H9 (cell line): ENCODE data around the gene FOXK1. TPM values are rescaled to one million over a fixed set of nuclear protein-coding genes. Genes with fewer than 3 reads are reported as not detected.

ENCODE experiments used
- DNase-seq: peaks from one replicate; pipeline ENCODE4 v3.0.0-alpha.2; 2017
- H2AFZ ChIP-seq: one replicate; pipeline ENCODE4 v1.6.1; 2013; ENCODE audit warnings: mild to moderate bottlenecking, low read length, control low read depth, moderate library complexity
- H2AK5ac ChIP-seq: 2 replicates; pipeline ENCODE4 v1.6.1; 2013; ENCODE audit warnings: low read length, control low read depth, mixed read lengths; ENCODE audit not compliant: insufficient read length
- H2BK120ac ChIP-seq: one replicate; pipeline ENCODE4 v1.6.1; 2013; ENCODE audit warnings: low read depth, mild to moderate bottlenecking, low read length, control low read depth, inconsistent platforms; ENCODE audit not compliant: poor library complexity, severe bottlenecking
- H2BK12ac ChIP-seq: 2 replicates; pipeline ENCODE4 v1.6.1; 2013; ENCODE audit warnings: low read length, control low read depth, mixed read lengths, low read depth; ENCODE audit not compliant: insufficient read length
- H2BK15ac ChIP-seq: 2 replicates; pipeline ENCODE4 v1.6.1; 2013; ENCODE audit warnings: low read depth, low read length, control low read depth
- H2BK20ac ChIP-seq: one replicate; pipeline ENCODE4 v1.6.1; 2013; ENCODE audit warnings: low read depth, mild to moderate bottlenecking, low read length, control low read depth, inconsistent platforms; ENCODE audit not compliant: poor library complexity, severe bottlenecking
- H2BK5ac ChIP-seq: 2 replicates; pipeline ENCODE4 v1.6.1; 2013; ENCODE audit warnings: low read length, control low read depth, mixed read lengths; ENCODE audit not compliant: insufficient read length
- H3K14ac ChIP-seq: 2 replicates; pipeline ENCODE4 v1.6.1; 2013; ENCODE audit warnings: low read length, control low read depth; ENCODE audit not compliant: insufficient read depth
- H3K18ac ChIP-seq: 2 replicates; pipeline ENCODE4 v1.6.1; 2013; ENCODE audit warnings: low read depth, mild to moderate bottlenecking, mixed read lengths, low read length, control low read depth; ENCODE audit not compliant: insufficient read length
- H3K23ac ChIP-seq: 2 replicates; pipeline ENCODE4 v1.6.1; 2013; ENCODE audit warnings: low read length, control low read depth, mixed read lengths, low read depth; ENCODE audit not compliant: insufficient read length
- H3K23me2 ChIP-seq: 2 replicates; pipeline ENCODE4 v1.6.1; 2013; ENCODE audit warnings: low read depth, mild to moderate bottlenecking, mixed read lengths, low read length, control low read depth; ENCODE audit not compliant: insufficient read length, poor library complexity, severe bottlenecking
- H3K27ac ChIP-seq: 2 replicates; pipeline ENCODE4 v1.5.1; 2013; ENCODE audit warnings: low read length, control low read depth, mixed read lengths, low read depth; ENCODE audit not compliant: insufficient read length
- H3K27me3 ChIP-seq: 2 replicates; pipeline ENCODE4 v1.6.1; 2013; ENCODE audit warnings: low read length, control low read depth, inconsistent platforms; ENCODE audit not compliant: insufficient read depth
- H3K4ac ChIP-seq: 2 replicates; pipeline ENCODE4 v1.6.1; 2013; ENCODE audit warnings: low read depth, mild to moderate bottlenecking, control low read depth, inconsistent platforms, low read length, moderate library complexity
- H3K4me1 ChIP-seq: 2 replicates; pipeline ENCODE4 v1.6.1; 2013; ENCODE audit warnings: low read length, control low read depth, inconsistent platforms; ENCODE audit not compliant: insufficient read depth
- H3K4me2 ChIP-seq: 2 replicates; pipeline ENCODE4 v1.6.1; 2013; ENCODE audit warnings: low read length, control low read depth, mixed read lengths; ENCODE audit not compliant: insufficient read length, insufficient read depth
- H3K56ac ChIP-seq: 2 replicates; pipeline ENCODE4 v1.6.1; 2013; ENCODE audit warnings: low read depth, mild to moderate bottlenecking, mixed read lengths, low read length, control low read depth; ENCODE audit not compliant: insufficient read length
- H3K79me1 ChIP-seq: 2 replicates; pipeline ENCODE4 v1.6.1; 2013; ENCODE audit warnings: low read depth, mild to moderate bottlenecking, moderate library complexity, low read length, control low read depth, inconsistent platforms; ENCODE audit not compliant: insufficient read depth, poor library complexity, severe bottlenecking
- H3K79me2 ChIP-seq: 2 replicates; pipeline ENCODE4 v1.6.1; 2013; ENCODE audit warnings: low read length, control low read depth, inconsistent platforms; ENCODE audit not compliant: insufficient read depth
- H3K9ac ChIP-seq: 2 replicates; pipeline ENCODE4 v1.6.1; 2013; ENCODE audit warnings: low read length, control low read depth, mixed read lengths; ENCODE audit not compliant: insufficient read length; ENCODE audit errors: extremely low read depth
- H3K9me3 ChIP-seq: one replicate; pipeline ENCODE4 v1.6.1; 2013; ENCODE audit warnings: low read depth, low read length, inconsistent platforms; ENCODE audit not compliant: control insufficient read depth
- H3T11ph ChIP-seq: one replicate; pipeline ENCODE4 v1.6.1; 2013; ENCODE audit warnings: mild to moderate bottlenecking, low read length, control low read depth, inconsistent platforms
- H4K20me1 ChIP-seq: one replicate; pipeline ENCODE4 v1.6.1; 2013; ENCODE audit not compliant: control insufficient read depth, insufficient read length, insufficient read depth
- H4K5ac ChIP-seq: 2 replicates; pipeline ENCODE4 v1.6.1; 2013; ENCODE audit warnings: low read depth, mild to moderate bottlenecking, mixed read lengths, low read length, control low read depth; ENCODE audit not compliant: insufficient read length
- H4K8ac ChIP-seq: replicated peaks from 2 replicates; pipeline ENCODE4 v1.6.1; 2013; ENCODE audit warnings: low read length, control low read depth, mixed read lengths, low read depth; ENCODE audit not compliant: insufficient read length
- H4K91ac ChIP-seq: 2 replicates; pipeline ENCODE4 v1.6.1; 2013; ENCODE audit warnings: low read depth, mild to moderate bottlenecking, moderate library complexity, mixed read lengths, low read length, control low read depth; ENCODE audit not compliant: insufficient read length
- H3K27ac Mint-ChIP-seq, 3 experiments: 2 replicates in 2 of 3; 3 replicates in 1 of 3; pipeline ENCODE4 v1.8.0; 2020 to 2021; ENCODE audit warnings: mixed read lengths in 3 of 3, mild to moderate bottlenecking in 1 of 3, moderate library complexity in 1 of 3
- H3K27me3 Mint-ChIP-seq: 2 replicates; pipeline ENCODE4 v1.8.0; 2021; ENCODE audit warnings: low read depth, mild to moderate bottlenecking, moderate library complexity, mixed read lengths
- H3K36me3 Mint-ChIP-seq, 3 experiments: 2 replicates in 2 of 3; 3 replicates in 1 of 3; pipeline ENCODE4 v1.8.0; 2020 to 2021; ENCODE audit warnings: low read depth in 3 of 3, mixed read lengths in 3 of 3; ENCODE audit not compliant: insufficient read depth in 1 of 3
- H3K4me1 Mint-ChIP-seq, 2 experiments: 2 replicates each; pipeline ENCODE4 v1.8.0; 2020; ENCODE audit warnings: mixed read lengths in 2 of 2
- H3K4me3 Mint-ChIP-seq, 2 experiments: 2 replicates in 1 of 2; 3 replicates in 1 of 2; pipeline ENCODE4 v1.8.0; 2020 to 2021; ENCODE audit warnings: mild to moderate bottlenecking in 2 of 2, mixed read lengths in 2 of 2, moderate library complexity in 1 of 2
- H3K9me3 Mint-ChIP-seq, 2 experiments: 2 replicates in 1 of 2; 3 replicates in 1 of 2; pipeline ENCODE4 v1.8.0; 2020; ENCODE audit warnings: mild to moderate bottlenecking in 2 of 2, mixed read lengths in 2 of 2, moderate library complexity in 1 of 2
- WGBS: extraction: QIAGEN DNeasy Blood & Tissue Kit; methylation state at CpG from one replicate; pipeline ENCODE4 v1.1.7; 2013; ENCODE audit warnings: missing lambda C conversion rate, low lambda C conversion rate, mixed read lengths; ENCODE audit not compliant: insufficient read length; ENCODE audit errors: extremely low coverage; 5-methylcytosine and 5-hydroxymethylcytosine counted together
- total RNA-seq: library from RNA; stranded (reverse); gene quantifications from 2 replicates; pipeline ENCODE4 v1.2.1, GENCODE V29; 2021
- TF ChIP-seq, protein P1 (sequence below): fragments of 200-600 bp; sonication (generic); conservative IDR thresholded peaks from 3 replicates; pipeline ENCODE4 v1.8.0; 2021; ENCODE audit warnings: antibody characterized with exemption, mild to moderate bottlenecking

FOXK1 gene
- total RNA-seq, 1 experiment from 2014 or later: 14.4 TPM

DNA sequence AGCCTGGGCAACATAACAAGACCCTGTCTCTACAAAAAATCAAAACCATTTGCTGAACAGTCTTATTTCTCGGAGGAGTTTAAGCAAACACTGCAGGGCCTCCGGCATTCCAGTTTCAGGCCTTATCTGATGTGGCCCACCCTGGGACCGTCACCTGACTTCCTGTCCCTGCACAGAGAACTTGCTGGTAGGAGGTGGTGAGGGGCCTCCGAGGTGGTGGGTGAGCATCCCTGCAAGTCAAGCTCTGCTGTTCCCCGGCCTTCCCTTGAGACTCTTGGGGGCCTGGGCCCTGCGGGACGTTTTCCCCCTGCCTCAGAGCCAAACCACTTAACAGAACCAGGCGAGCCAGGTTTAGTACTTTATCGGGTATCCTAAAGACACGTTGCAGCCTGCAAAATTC is 48.9 kb downstream of the FOXK1 start:
- DNase-seq: no peak
- H3K4me1 ChIP-seq: no peaks in the 10 kb centered on the region
- no peak overlapping the region for H2BK120ac ChIP-seq
- Mint-ChIP-seq H3K9me3 (no peaks in the 10 kb centered on the region), H3K4me1 (no peaks in the 10 kb centered on the region), H3K27ac (no peak overlapping the region), H3K4me3 (no peak overlapping the region), H3K36me3 (peaks cover 0 to 1% (median 0%) of the 10 kb centered on the region in 3 experiments; a peak in 1 of 7 replicates), H3K27me3 (peaks cover 10% of the 10 kb centered on the region)
- no CpG with 5 or more reads among the region's 10 CpGs for WGBS
- TF ChIP-seq, protein P1, sequence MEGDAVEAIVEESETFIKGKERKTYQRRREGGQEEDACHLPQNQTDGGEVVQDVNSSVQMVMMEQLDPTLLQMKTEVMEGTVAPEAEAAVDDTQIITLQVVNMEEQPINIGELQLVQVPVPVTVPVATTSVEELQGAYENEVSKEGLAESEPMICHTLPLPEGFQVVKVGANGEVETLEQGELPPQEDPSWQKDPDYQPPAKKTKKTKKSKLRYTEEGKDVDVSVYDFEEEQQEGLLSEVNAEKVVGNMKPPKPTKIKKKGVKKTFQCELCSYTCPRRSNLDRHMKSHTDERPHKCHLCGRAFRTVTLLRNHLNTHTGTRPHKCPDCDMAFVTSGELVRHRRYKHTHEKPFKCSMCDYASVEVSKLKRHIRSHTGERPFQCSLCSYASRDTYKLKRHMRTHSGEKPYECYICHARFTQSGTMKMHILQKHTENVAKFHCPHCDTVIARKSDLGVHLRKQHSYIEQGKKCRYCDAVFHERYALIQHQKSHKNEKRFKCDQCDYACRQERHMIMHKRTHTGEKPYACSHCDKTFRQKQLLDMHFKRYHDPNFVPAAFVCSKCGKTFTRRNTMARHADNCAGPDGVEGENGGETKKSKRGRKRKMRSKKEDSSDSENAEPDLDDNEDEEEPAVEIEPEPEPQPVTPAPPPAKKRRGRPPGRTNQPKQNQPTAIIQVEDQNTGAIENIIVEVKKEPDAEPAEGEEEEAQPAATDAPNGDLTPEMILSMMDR: no peak
- H2AFZ ChIP-seq: no peak overlapping the region
- no peak overlapping the region for H4K5ac ChIP-seq
- no peak overlapping the region for H3K27ac ChIP-seq
- no peak overlapping the region for H2BK20ac ChIP-seq
- H3K9ac ChIP-seq: no peak overlapping the region
- no peak overlapping the region for H3K4me2 ChIP-seq
- no peak overlapping the region for H2BK15ac ChIP-seq
- no peaks in the 10 kb centered on the region for H3K27me3 ChIP-seq
- H3T11ph ChIP-seq: no peak overlapping the region
- H3K56ac ChIP-seq: no peak overlapping the region
- no peak overlapping the region for H2BK12ac ChIP-seq
- H2BK5ac ChIP-seq: no peak overlapping the region
- no peak overlapping the region for H2AK5ac ChIP-seq
- no peaks in the 10 kb centered on the region for H4K20me1 ChIP-seq
- H3K79me2 ChIP-seq: no peaks in the 10 kb centered on the region
- H3K18ac ChIP-seq: no peak overlapping the region
- no peaks in the 10 kb centered on the region for H3K79me1 ChIP-seq
- no peaks in the 10 kb centered on the region for H3K9me3 ChIP-seq
- H3K4ac ChIP-seq: no peak overlapping the region
- H3K23me2 ChIP-seq: no peaks in the 10 kb centered on the region
- no peak overlapping the region for H4K91ac ChIP-seq
- no peak overlapping the region for H3K14ac ChIP-seq
- H4K8ac ChIP-seq: no peak overlapping the region
- no peak overlapping the region for H3K23ac ChIP-seq
